Kidney epithelial cell (primary cell): ENCODE measurements around the gene TUBA4B. TPM values are rescaled to one million over a fixed set of nuclear protein-coding genes. Genes with fewer than 3 reads are reported as not detected.

ENCODE experiments used
- DNase-seq: peaks from one replicate; pipeline ENCODE4 v3.0.0-alpha.2; 2010; ENCODE audit warnings: low read depth
- H3K27me3 ChIP-seq: 2 replicates; pipeline ENCODE4 v1.6.0; 2011; ENCODE audit warnings: low read length; ENCODE audit not compliant: control insufficient read depth, insufficient read depth
- H3K36me3 ChIP-seq: 2 replicates; pipeline ENCODE4 v1.5.1; 2011; ENCODE audit warnings: low read length; ENCODE audit not compliant: control insufficient read depth, insufficient read depth
- H3K4me3 ChIP-seq: 2 replicates; pipeline ENCODE4 v1.5.1; 2011; ENCODE audit warnings: low read depth, mild to moderate bottlenecking, control low read depth, low read length
- total RNA-seq: library from RNA; depleted of rRNA; stranded (reverse); fragments of >200 nt; gene quantifications from 2 replicates; pipeline ENCODE4 v1.2.3, GENCODE V29; 2015
- TF ChIP-seq, protein P1 (sequence below): IDR thresholded peaks from 2 replicates; pipeline ENCODE4 v1.5.1; 2011; ENCODE audit warnings: mild to moderate bottlenecking, moderate library complexity, low read length, control low read depth, inconsistent platforms; ENCODE audit not compliant: insufficient read depth, poor library complexity, severe bottlenecking

Gene TUBA4B
- total RNA-seq, 1 donor from 2014 or later = not detected

DNA sequence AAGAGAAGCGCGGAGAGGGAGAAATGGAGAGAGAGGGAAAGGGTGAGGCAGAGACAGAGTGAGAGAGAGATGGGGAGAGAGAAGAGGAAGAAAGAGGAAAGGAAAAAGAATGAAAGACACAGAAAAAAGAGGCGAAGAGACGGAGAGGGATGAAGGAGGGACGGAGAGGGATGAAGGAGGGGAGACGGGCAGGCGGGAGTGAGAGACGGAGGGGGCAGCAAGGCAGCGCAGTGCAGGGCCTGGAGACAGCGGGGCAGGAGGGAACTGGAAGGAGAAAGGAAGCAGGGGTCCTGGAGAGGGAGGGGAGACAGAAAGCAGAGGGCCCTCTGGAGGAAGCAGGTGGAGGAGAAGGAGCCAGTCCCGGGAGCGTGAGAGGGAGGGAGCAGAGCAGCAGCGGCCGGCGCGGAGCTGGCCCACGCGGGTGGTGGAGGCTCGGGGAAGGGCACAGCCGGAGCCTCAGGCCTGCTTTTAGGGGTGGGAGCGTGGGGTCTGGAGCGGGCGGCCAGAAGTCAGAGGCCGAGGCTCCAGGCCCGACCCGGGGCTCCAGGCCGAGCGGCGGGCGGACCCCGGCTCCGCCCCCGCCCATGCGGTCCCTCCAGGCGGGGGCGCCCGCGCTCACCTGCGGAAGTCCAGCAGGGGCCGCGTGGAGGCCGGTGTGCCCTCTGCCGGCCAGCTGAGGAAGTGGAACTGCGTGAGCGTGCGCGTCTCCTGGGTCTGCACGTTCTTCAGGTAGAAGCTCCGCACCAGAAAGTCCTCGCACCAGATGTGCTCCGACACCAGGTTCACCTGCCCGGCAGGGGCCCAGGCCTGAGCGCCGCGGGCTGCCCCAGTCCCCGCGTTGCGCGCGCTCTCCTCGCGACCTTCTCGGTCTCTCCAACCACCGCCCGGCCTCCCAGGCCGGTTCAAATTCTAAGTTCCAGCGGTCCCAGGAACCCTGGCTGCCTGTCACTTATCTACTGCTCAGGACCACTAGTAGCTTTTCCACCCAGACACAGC, 41.6 kb downstream of the TUBA4B start:
- no peaks in the 10 kb centered on the region for H3K36me3 ChIP-seq
- no peak for DNase-seq
- H3K4me3 ChIP-seq = peak overlapping the region; percentile 49
- TF ChIP-seq, protein P1, sequence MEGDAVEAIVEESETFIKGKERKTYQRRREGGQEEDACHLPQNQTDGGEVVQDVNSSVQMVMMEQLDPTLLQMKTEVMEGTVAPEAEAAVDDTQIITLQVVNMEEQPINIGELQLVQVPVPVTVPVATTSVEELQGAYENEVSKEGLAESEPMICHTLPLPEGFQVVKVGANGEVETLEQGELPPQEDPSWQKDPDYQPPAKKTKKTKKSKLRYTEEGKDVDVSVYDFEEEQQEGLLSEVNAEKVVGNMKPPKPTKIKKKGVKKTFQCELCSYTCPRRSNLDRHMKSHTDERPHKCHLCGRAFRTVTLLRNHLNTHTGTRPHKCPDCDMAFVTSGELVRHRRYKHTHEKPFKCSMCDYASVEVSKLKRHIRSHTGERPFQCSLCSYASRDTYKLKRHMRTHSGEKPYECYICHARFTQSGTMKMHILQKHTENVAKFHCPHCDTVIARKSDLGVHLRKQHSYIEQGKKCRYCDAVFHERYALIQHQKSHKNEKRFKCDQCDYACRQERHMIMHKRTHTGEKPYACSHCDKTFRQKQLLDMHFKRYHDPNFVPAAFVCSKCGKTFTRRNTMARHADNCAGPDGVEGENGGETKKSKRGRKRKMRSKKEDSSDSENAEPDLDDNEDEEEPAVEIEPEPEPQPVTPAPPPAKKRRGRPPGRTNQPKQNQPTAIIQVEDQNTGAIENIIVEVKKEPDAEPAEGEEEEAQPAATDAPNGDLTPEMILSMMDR = peak; percentile 92
- H3K27me3 ChIP-seq = peaks cover 9% of the 10 kb centered on the region

GRCh38 chr2:219296142-219296541, 43.1 kb downstream of the TUBA4B start:
- DNase-seq = no peak
- Histone ChIP-seq H3K36me3 (no peaks in the 10 kb centered on the region), H3K27me3 (peaks cover 14% of the 10 kb centered on the region), H3K4me3 (no peak overlapping the region)
- TF ChIP-seq, protein P1 = no peak

GRCh38 chr2:219296631-219297391, 43.8 kb downstream of the TUBA4B start:
- DNase-seq = no peak
- TF ChIP-seq, protein P1 = no peak
- no peaks in the 10 kb centered on the region for H3K36me3 ChIP-seq
- no peak overlapping the region for H3K4me3 ChIP-seq
- peaks cover 18% of the 10 kb centered on the region for H3K27me3 ChIP-seq

DNA sequence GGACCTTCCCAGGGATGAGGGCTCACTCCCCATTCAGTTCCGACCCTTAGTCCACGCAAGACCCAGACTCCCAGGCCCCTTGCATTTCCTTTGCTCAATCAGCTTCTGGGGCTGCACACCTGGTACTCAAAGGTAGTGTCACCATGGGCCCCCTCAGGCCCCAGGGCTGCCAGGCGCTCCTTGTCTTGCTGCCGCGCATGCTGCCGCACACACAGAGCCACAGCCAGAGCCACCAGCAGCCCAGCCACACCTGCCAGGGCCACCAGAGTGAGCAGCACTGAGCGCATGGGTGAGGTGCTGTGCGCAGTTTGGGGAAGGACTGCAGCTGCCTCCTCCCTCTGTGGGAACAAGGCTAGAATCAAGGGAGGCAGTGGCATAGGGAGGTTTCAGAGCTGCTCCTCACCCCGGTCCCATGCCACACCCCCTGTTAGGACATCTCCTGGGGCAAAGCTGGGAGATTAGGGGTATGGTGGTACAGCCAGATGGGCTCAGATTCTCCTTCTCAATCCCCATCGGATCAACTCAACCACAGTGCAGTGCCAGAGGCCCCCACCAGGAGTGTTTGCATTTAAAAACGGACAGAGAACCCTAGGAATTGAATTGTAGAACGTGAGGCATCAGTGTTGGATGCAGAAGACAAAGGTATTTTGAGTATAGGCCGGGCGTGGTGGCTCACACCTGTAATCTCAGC, 44.9 kb downstream of the TUBA4B start:
- H3K36me3 ChIP-seq = no peaks in the 10 kb centered on the region
- TF ChIP-seq, protein P1 = no peak
- no peak for DNase-seq
- H3K4me3 ChIP-seq = no peak overlapping the region
- peaks cover 28% of the 10 kb centered on the region for H3K27me3 ChIP-seq

GRCh38 chr2:219298759-219299371, 45.8 kb downstream of the TUBA4B start:
- TF ChIP-seq, protein P1 = peak; percentile 99
- no peak overlapping the region for H3K4me3 ChIP-seq
- H3K36me3 ChIP-seq = no peaks in the 10 kb centered on the region
- H3K27me3 ChIP-seq = peaks cover 33% of the 10 kb centered on the region
- DNase-seq = no peak
